ENCODE results near the gene SIM1. TPM values are rescaled to one million over a fixed set of nuclear protein-coding genes. Genes with fewer than 3 reads are reported as not detected.

The SIM1 gene
- total RNA-seq, 2 donors from 2014 or later = not detected

GRCh38 chr6:100445512-100445911, 19.2 kb downstream of the SIM1 start:
- ATAC-seq (no peak), DNase-seq (no peak)
- intact Hi-C loops (cut with DNase I, micrococcal nuclease) = no loop called here

GRCh38 chr6:100440935-100441334, 23.8 kb downstream of the SIM1 start:
- DNase-seq (no peak), ATAC-seq (no peak)
- intact Hi-C loops (cut with DNase I, micrococcal nuclease) = no loop called here

- intact Hi-C loops (cut with DNase I, micrococcal nuclease) = no loop called here
- no peak for ATAC-seq
- no peak for DNase-seq
Measured at GRCh38 chr6:100435299-100435698, 29.4 kb downstream of the SIM1 start.

- ATAC-seq = no peak
- intact Hi-C loops (cut with DNase I, micrococcal nuclease) = no loop called here
Measured at GRCh38 chr6:100433726-100434435, 30.8 kb downstream of the SIM1 start.

GRCh38 chr6:100432136-100432535, 32.6 kb downstream of the SIM1 start:
- no peak for ATAC-seq
- intact Hi-C loops (cut with DNase I, micrococcal nuclease) = no loop called here
- no peak for DNase-seq

More at GRCh38 chr6:100433726-100434435, 30.8 kb downstream of the SIM1 start:
- DNase-seq = no peak

GRCh38 chr6:100430962-100431361, 33.8 kb downstream of the SIM1 start:
- no peak for DNase-seq
- no peak for ATAC-seq
- intact Hi-C loops (cut with DNase I, micrococcal nuclease) = no loop called here

GRCh38 chr6:100427452-100427851, 37.3 kb downstream of the SIM1 start:
- intact Hi-C loops (cut with DNase I, micrococcal nuclease) = no loop called here
- ATAC-seq = no peak
- DNase-seq = no peak

- intact Hi-C loops (cut with DNase I, micrococcal nuclease) = no loop called here
- DNase-seq = no peak
- ATAC-seq = no peak
Measured at GRCh38 chr6:100426744-100427338, 37.9 kb downstream of the SIM1 start.

- intact Hi-C loops (cut with DNase I, micrococcal nuclease) = no loop called here
- DNase-seq = no peak
- ATAC-seq = no peak
Measured at GRCh38 chr6:100426241-100426640, 38.5 kb downstream of the SIM1 start.

GRCh38 chr6:100420711-100421110, 44.0 kb downstream of the SIM1 start:
- ATAC-seq = no peak
- no peak for DNase-seq
- intact Hi-C loops (cut with DNase I, micrococcal nuclease) = no loop called here

GRCh38 chr6:100417036-100417435, 47.7 kb downstream of the SIM1 start:
- DNase-seq (no peak), ATAC-seq (no peak)
- intact Hi-C loops (cut with DNase I, micrococcal nuclease) = no loop called here

GRCh38 chr6:100415768-100416167, 49.0 kb downstream of the SIM1 start:
- intact Hi-C loops (cut with DNase I, micrococcal nuclease) = no loop called here
- DNase-seq (no peak), ATAC-seq (no peak)

GRCh38 chr6:100412872-100413271, 51.8 kb downstream of the SIM1 start:
- ATAC-seq (no peak), DNase-seq (no peak)
- intact Hi-C loops (cut with DNase I, micrococcal nuclease) = no loop called here

- ATAC-seq (no peak), DNase-seq (no peak)
- intact Hi-C loops (cut with DNase I, micrococcal nuclease) = no loop called here
Measured at GRCh38 chr6:100404051-100404450, 60.7 kb downstream of the SIM1 start.

GRCh38 chr6:100393493-100393892, 71.2 kb downstream of the SIM1 start:
- no peak for ATAC-seq
- DNase-seq = no peak
- intact Hi-C loops (cut with DNase I, micrococcal nuclease) = no loop called here

GRCh38 chr6:100392423-100392822, 72.3 kb downstream of the SIM1 start:
- intact Hi-C loops (cut with DNase I, micrococcal nuclease) = no loop called here
- DNase-seq (no peak), ATAC-seq (no peak)

- no peak for ATAC-seq
Measured at GRCh38 chr6:100388868-100389519, 75.7 kb downstream of the SIM1 start.

GRCh38 chr6:100382767-100383195, 81.9 kb downstream of the SIM1 start:
- intact Hi-C loops (cut with DNase I, micrococcal nuclease) = no loop called here
- ATAC-seq (no peak), DNase-seq (no peak)

More at GRCh38 chr6:100388868-100389519, 75.7 kb downstream of the SIM1 start:
- intact Hi-C loops (cut with DNase I, micrococcal nuclease) = no loop called here
- no peak for DNase-seq

- intact Hi-C loops (cut with DNase I, micrococcal nuclease) = no loop called here
- no peak for ATAC-seq
Measured at GRCh38 chr6:100382031-100382430, 82.7 kb downstream of the SIM1 start.

GRCh38 chr6:100381111-100381510, 83.6 kb downstream of the SIM1 start:
- DNase-seq = no peak
- intact Hi-C loops (cut with DNase I, micrococcal nuclease) = no loop called here
- ATAC-seq = no peak

More at GRCh38 chr6:100382031-100382430, 82.7 kb downstream of the SIM1 start:
- DNase-seq = no peak
